GM19351 (cell line): ENCODE measurements around the gene APPBP2.
A peak's percentile ranks its signal among the peaks of the same experiment; 100 is the strongest.

Experiments used
- ATAC-seq: cut with Tn5 transposase; IDR thresholded peaks from one replicate; pipeline ENCODE4 v1.9.1; 2021; ENCODE audit warnings: mild to moderate bottlenecking, moderate library complexity; ENCODE audit not compliant: unreplicated experiment

APPBP2 gene

DNA sequence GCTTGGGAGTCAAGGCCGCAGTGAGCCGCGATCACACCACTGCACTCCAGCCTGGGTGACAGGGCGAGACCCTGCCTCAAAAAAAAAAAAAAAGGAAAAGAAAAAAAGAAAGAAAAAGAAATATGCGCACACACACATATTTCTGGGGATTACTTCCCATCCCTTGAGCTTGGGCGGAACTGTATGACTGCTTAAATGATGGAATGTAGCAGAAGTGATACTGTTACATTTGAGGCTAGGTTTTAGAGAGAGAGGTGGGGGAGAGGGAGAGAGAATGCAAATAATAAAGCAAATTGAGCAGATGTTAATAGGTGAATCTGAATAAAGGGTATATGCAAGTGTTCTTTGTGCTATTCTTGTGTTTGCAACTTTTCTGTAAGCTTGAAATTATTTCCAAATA is 122.1 kb downstream of the APPBP2 start:
- no peak for ATAC-seq

DNA sequence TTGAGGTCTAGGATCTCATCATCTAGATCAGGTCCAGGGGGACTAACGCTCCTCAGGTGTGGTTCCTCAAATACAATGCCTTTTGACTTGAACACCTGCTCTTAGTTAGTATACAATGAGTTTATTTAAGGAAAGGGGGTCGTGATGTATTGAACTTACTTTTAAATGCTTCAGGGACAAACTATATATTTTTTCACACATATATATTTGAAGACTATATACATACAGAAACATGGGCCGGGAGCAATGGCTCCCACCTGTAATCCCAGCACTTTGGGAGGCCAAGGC is 122.6 kb downstream of the APPBP2 start:
- no peak for ATAC-seq

DNA sequence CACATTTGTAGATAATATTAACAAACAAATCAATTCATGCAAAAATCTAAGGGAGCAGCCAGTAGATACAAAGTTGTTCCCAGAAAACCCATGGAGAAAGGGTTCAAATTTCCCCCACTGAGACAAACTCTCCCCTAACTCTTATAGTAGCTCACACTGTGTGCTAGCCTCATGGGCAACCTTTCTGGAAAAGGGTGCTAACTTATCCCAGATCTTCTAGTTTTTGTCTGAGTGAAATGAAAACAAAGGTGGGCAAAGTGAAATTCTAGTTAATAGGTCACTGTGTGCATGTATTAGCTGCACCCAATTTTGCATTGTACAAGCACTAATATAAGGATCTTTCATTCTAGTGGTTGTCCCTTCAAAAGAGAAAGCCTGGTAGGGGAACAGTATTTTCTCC is 124.2 kb downstream of the APPBP2 start:
- no peak for ATAC-seq

DNA sequence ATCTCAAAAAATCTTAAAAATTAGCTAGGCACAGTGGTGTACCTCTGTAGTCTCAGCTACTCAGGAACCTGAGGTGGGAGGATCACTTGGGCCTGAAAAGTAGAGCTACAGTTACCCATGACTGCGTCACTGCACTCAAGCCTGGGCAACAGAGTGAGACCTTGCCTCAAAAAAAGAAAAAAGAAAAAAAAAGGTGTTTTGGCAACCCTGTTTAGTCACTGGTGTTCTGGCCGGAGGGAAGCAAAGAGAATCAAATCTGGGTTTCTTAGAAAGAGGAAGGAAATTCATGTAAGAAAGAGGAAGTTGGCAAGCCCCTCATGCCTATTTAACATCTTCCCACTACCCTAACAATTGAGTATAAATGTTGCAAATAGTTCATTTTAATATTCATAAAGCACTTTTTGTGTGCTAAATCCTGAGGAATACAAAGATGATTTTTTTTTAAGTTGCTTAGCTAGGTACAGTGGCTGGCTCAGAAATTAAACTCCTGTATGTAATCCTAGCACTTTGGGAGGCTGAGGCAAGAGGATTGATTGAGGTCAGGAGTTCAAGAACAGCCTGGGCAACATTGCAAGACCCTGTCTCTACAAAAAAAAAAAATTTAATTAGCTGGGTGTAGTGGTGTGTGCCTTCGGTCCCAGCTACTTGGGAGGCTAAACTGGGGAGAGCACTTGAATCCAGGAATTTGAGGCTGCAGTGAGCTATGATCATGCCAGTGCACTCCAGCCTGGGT is 127.6 kb downstream of the APPBP2 start:
- ATAC-seq = peak; percentile 73

DNA sequence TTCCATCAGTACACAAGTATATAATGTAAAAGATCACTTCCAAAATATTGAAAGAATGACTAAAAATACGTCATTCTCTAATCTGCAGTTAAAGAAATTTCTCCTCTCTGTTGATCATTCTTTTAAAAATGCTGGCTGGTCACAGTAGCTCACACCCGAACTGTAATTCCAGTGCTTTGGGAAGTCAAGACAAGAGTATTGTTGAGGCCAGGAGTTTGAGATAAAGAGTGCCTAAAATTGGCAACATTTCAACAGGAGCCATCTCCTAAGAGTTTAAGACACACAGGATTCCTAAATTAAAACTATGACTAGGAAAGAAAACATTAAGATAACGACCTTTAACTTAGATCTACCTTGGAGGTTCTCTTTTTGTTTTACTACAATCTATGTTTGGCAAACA is 129.6 kb downstream of the APPBP2 start:
- ATAC-seq = no peak

DNA sequence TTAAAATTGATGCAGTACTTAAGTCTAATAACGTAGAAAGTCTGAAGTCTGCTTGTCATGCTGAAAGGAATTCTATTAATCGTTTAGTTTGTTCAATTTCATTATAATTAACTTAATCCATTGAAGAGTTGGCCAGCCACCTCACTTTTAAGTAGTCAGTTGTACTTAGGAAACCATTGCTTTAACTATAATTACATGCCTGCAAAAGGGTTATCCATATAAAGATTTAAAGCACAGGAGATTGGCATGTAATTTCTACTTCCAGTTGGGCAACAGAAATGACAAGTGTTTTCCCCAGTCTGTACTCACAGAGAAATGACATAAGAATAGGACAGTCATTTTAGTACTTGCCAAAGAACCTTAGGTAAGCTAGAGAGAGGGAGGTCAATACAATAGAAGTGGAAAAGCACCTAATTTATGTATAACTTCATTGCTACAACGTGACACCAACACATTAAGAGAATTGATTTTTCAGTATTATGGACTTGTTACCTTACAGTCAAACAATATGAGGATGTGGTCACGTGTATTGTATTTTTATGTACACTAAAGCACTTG is 130.5 kb downstream of the APPBP2 start:
- no peak for ATAC-seq

DNA sequence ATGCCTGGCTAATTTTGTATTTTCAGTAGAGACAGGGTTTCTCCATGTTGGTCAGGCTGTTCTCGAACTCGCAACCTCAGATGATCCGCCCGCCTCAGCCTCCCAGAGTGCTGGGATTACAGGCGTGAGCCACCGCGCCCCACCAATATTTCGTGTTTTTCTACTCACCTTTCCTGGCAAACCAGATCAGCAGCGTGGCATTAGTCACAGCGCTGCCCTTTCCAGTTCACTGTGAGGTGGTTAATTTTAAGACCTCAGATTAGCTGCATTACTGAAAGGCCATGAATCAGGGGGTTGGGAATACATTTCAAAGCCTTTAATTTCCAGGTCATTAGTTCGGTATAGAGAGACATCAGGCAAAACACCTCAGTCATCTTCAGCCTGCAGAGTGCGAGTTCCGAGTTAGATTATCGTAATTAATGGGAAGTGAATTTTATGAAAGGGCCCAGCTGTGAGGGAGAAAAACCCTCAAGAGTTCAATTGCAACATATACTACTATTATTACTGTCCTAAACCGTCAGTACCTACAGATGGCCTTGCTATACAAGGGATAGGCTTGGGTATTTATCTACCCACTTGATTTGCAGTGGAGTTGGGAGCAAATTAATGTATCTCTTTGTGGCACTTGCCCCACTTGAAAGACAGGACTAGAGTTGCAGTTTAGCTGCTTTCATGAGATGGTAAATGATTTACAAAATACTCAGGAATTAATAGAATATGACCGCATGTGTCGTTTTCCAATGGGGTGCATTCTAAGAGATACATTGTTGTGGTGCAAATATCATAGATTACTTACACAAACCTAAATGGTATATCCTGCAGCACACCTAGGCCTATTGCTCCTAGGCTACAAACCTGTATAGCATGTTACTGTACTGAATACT is 132.0 kb downstream of the APPBP2 start:
- ATAC-seq = no peak
